Stimulated activated CD8-positive, alpha-beta memory T cell treated with anti-CD3 and anti-CD28 coated beads, Interleukin-7, amount 100 ng/mL, for 4 hours (primary cell): ENCODE data around the gene SSC5D.

Experiments used
- DNase-seq, 2 donors: peaks; one replicate each; pipeline ENCODE4 v3.0.0-alpha.2; 2020; ENCODE audit warnings: low read depth in 2 of 2

The SSC5D gene

GRCh38 chr19:55554741-55555152 lies 66.5 kb downstream of the SSC5D start:
- DNase-seq: no peak

- no peak for DNase-seq
Observed at GRCh38 chr19:55559684-55560083, 71.4 kb downstream of the SSC5D start.

GRCh38 chr19:55563261-55563690 lies 75.0 kb downstream of the SSC5D start:
- DNase-seq: no peak

GRCh38 chr19:55566823-55567222 lies 78.6 kb downstream of the SSC5D start:
- no peak for DNase-seq

DNA sequence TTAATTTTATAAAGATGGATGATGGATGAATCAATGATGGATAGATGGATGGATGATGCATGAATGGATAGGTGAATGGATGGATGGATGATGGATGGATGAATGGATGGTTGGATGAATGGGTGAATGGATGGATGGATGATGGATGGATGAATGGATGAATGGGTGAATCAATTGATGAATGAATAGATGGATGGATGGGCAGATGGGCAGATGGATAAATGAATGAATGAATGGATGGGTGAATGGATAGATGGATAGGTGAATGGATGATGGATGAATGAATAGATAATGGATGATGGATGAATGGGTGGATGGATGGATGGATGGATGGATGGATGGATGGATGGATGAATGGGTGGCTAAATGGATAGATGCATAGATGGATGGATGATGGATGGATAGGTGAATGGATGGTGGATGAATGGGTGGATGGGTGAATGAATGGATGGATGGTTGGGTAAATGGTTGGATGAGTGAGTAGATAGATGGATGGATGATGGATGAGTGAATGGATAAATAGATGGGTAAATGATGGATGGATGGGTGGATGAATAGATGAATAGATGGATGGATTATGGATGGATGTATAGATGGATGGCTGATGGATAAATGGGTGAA lies 79.6 kb downstream of the SSC5D start:
- DNase-seq: no peak
